ENCODE data around the gene EMX1.

Gene EMX1

DNA sequence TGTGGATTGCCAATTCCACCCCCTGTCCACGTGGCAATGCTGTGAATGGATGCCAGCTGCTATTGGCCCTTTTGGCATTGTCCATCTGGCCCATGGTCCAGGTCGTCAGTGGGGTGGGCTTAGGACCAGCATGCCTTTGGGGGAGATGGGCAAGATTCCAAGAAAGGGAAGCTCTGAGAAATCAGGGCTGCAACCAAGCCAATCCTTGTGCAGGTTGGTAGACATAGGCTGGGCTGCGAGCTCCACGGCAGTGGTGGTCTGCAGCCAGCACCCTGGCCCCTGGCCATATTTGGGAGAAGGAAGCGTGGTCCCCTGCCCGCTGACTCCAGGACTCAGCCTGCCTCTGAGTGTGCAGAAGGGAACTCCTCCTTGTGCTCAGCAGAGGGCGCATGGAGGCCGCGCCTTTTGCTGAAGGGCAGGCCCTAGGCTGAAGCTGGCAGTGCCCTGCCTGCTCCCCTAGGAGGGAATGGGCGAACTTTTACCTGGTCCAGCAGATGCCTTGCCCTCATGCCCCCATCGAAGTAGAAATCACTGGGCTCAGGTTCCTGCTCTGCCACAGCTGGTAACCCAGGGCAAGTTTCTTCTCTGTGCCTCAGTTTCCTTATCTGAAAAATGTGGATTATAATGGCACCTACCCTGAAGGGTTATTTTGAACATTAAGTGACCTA is 24.7 kb upstream of the EMX1 start (continued):
- TF ChIP-seq, protein P1, sequence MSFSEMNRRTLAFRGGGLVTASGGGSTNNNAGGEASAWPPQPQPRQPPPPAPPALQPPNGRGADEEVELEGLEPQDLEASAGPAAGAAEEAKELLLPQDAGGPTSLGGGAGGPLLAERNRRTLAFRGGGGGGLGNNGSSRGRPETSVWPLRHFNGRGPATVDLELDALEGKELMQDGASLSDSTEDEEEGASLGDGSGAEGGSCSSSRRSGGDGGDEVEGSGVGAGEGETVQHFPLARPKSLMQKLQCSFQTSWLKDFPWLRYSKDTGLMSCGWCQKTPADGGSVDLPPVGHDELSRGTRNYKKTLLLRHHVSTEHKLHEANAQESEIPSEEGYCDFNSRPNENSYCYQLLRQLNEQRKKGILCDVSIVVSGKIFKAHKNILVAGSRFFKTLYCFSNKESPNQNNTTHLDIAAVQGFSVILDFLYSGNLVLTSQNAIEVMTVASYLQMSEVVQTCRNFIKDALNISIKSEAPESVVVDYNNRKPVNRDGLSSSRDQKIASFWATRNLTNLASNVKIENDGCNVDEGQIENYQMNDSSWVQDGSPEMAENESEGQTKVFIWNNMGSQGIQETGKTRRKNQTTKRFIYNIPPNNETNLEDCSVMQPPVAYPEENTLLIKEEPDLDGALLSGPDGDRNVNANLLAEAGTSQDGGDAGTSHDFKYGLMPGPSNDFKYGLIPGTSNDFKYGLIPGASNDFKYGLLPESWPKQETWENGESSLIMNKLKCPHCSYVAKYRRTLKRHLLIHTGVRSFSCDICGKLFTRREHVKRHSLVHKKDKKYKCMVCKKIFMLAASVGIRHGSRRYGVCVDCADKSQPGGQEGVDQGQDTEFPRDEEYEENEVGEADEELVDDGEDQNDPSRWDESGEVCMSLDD (tag by site-specific recombination; IDR thresholded peaks at IDR 0.05): no peak
- TF ChIP-seq ZNF645 (tag by site-specific recombination; IDR thresholded peaks at IDR 0.05): no peak
- no peak for TF ChIP-seq ZFP41 (tag by site-specific recombination; IDR thresholded peaks at IDR 0.05; ENCODE audit: borderline replicate concordance)
- TF ChIP-seq ZNF658 (tag by site-specific recombination; IDR thresholded peaks at IDR 0.05): no peak
- no peak for TF ChIP-seq ZNF184 (tag by site-specific recombination; IDR thresholded peaks at IDR 0.05)
- TF ChIP-seq MEIS1 (CRISPR knock-in tag; IDR thresholded peaks at IDR 0.05; ENCODE audit: borderline replicate concordance): no peak
- peak; percentile 60 for TF ChIP-seq ZNF335 (tag by site-specific recombination; conservative IDR thresholded peaks at IDR 0.05)
- TF ChIP-seq, protein P2, sequence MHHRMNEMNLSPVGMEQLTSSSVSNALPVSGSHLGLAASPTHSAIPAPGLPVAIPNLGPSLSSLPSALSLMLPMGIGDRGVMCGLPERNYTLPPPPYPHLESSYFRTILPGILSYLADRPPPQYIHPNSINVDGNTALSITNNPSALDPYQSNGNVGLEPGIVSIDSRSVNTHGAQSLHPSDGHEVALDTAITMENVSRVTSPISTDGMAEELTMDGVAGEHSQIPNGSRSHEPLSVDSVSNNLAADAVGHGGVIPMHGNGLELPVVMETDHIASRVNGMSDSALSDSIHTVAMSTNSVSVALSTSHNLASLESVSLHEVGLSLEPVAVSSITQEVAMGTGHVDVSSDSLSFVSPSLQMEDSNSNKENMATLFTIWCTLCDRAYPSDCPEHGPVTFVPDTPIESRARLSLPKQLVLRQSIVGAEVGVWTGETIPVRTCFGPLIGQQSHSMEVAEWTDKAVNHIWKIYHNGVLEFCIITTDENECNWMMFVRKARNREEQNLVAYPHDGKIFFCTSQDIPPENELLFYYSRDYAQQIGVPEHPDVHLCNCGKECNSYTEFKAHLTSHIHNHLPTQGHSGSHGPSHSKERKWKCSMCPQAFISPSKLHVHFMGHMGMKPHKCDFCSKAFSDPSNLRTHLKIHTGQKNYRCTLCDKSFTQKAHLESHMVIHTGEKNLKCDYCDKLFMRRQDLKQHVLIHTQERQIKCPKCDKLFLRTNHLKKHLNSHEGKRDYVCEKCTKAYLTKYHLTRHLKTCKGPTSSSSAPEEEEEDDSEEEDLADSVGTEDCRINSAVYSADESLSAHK (tag by site-specific recombination; IDR thresholded peaks at IDR 0.05): no peak
- TF ChIP-seq ZNF112 (tag by site-specific recombination; IDR thresholded peaks at IDR 0.05): no peak
- no peak for TF ChIP-seq IKZF3 (tag by site-specific recombination; IDR thresholded peaks at IDR 0.05)
- TF ChIP-seq ZNF549 (tag by site-specific recombination; IDR thresholded peaks at IDR 0.05): no peak
- no peak for TF ChIP-seq ZNF266 (tag by site-specific recombination; IDR thresholded peaks at IDR 0.05; ENCODE audit: low read depth)
- no peak for TF ChIP-seq ZNF155 (tag by site-specific recombination; IDR thresholded peaks at IDR 0.05)
- no peak for TF ChIP-seq ZBTB8A (tag by site-specific recombination; IDR thresholded peaks at IDR 0.05)
- no peak for TF ChIP-seq ZNF19 (tag by site-specific recombination; IDR thresholded peaks at IDR 0.05; ENCODE audit: low read depth)
- no peak for TF ChIP-seq ZNF169 (tag by site-specific recombination; IDR thresholded peaks at IDR 0.05)
- TF ChIP-seq ZNF548 (tag by site-specific recombination; IDR thresholded peaks at IDR 0.05): no peak
- TF ChIP-seq ZNF654 (tag by site-specific recombination; IDR thresholded peaks at IDR 0.05; ENCODE audit: low read depth): peak; percentile 46
- TF ChIP-seq ZNF362 (tag by site-specific recombination; IDR thresholded peaks at IDR 0.05): no peak
- TF ChIP-seq ZNF768 (tag by site-specific recombination; IDR thresholded peaks at IDR 0.05): no peak
- no peak for TF ChIP-seq KLF8 (tag by site-specific recombination; IDR thresholded peaks at IDR 0.05)
- TF ChIP-seq, protein P3, sequence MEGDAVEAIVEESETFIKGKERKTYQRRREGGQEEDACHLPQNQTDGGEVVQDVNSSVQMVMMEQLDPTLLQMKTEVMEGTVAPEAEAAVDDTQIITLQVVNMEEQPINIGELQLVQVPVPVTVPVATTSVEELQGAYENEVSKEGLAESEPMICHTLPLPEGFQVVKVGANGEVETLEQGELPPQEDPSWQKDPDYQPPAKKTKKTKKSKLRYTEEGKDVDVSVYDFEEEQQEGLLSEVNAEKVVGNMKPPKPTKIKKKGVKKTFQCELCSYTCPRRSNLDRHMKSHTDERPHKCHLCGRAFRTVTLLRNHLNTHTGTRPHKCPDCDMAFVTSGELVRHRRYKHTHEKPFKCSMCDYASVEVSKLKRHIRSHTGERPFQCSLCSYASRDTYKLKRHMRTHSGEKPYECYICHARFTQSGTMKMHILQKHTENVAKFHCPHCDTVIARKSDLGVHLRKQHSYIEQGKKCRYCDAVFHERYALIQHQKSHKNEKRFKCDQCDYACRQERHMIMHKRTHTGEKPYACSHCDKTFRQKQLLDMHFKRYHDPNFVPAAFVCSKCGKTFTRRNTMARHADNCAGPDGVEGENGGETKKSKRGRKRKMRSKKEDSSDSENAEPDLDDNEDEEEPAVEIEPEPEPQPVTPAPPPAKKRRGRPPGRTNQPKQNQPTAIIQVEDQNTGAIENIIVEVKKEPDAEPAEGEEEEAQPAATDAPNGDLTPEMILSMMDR (tag by site-specific recombination; IDR thresholded peaks at IDR 0.05): peak; percentile 84
- no peak for TF ChIP-seq ZSCAN16 (tag by site-specific recombination; IDR thresholded peaks at IDR 0.05)
- TF ChIP-seq ZNF175 (tag by site-specific recombination; IDR thresholded peaks at IDR 0.05): no peak

All from HEK293 (cell line).